Activated CD4-positive, alpha-beta T cell treated with anti-CD3 and anti-CD28 coated beads, Interleukin-2, amount 50 U/mL, for 48 hours (primary cell): Measurements from ENCODE around the gene DBNDD1.
"Not testable (repeated sequence)": the region's sequence is repeated elsewhere in the genome, so short reads cannot be mapped to it uniquely, and the experiment has no call there.

Source experiments
- DNase-seq, 2 experiments: peaks; one replicate each; pipeline ENCODE4 v3.0.0-alpha.2; 2020

DBNDD1 gene

GRCh38 chr16:89986600-89986999 is 32.7 kb downstream of the DBNDD1 start:
- DNase-seq: no peak

- no peak for DNase-seq
Measured at GRCh38 chr16:89985219-89985618, 34.0 kb downstream of the DBNDD1 start.

DNA sequence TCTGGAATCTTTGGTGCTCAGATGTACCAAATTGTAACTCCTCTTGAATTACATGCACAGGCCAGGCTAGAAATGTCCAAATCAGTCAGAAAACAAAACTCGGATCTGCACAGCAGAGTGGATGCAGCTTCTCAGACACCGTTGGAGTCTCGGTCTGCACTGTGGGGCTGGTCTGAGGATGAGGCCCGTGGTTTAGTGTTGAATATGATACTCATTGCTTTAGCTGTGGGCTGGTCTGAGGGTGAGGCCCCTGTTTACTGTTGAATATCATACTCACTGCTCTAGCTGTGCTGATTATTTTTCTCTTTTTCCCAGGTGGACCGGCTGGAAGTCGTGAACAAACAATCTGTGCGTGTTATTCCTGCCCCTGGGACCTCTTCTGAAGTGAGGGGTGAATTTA is 35.0 kb downstream of the DBNDD1 start:
- DNase-seq: no peak

DNA sequence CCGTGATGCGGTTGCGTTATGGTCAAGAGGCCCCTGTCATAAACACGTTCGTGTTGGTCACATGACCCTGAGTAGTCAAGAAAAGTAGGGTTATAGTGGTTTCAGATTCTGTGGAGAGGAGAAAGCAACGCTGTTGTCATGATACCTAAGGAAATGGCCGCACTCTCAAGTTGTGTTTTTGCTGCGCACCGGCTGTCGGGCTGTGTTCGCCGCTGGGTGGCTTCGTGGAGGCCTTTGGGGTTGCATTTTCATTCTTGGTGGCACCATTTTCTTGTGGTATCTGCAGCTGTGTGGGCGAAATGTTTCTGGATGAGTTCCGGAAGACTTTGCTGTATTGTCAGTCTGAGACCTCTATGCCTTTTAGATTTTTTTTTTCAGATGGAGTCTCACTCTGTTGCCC is 35.7 kb downstream of the DBNDD1 start:
- DNase-seq: peak; percentile 32 to 53

- DNase-seq: no peak
Measured at GRCh38 chr16:89982318-89982717, 36.9 kb downstream of the DBNDD1 start.

DNA sequence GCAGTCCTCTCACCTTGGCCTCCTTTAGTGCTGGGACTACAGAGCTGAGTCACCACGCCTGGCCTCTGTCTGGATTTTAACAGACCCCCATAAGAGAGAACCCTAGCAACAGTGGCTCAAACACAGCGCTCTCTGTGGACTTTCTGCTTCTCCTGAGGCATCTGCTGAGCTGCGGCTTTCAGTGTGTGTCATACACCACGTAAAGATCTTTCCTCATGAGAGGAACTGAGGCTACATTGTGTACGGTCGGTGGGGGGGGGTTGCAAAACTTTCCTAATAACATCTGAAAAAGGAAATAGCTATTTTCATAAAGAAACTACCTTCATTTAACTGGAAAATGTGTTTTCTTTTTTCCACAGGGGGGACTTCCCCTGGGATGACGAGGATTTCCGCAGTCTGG is 37.8 kb downstream of the DBNDD1 start:
- DNase-seq: peak; percentile 30 to 58

DNA sequence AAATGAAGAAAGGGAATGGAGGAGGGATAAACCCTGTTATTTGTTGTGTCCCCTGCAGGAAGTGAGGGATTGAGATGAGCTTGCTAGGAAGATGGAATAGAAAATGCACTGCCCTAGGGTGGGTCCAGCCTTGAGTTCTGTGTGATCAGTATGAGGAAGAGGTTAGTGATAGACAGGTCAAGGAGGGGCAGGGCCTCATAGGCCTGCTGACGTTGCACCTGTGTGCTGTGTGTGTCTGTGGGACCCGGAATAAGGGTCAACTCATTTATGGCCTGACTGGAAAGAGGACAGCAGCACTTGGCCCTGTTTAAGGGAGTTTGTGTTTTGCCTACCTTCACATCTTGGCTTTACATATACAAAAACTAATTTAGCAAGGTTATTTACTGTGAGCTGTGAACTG is 44.4 kb downstream of the DBNDD1 start:
- DNase-seq: no peak

DNA sequence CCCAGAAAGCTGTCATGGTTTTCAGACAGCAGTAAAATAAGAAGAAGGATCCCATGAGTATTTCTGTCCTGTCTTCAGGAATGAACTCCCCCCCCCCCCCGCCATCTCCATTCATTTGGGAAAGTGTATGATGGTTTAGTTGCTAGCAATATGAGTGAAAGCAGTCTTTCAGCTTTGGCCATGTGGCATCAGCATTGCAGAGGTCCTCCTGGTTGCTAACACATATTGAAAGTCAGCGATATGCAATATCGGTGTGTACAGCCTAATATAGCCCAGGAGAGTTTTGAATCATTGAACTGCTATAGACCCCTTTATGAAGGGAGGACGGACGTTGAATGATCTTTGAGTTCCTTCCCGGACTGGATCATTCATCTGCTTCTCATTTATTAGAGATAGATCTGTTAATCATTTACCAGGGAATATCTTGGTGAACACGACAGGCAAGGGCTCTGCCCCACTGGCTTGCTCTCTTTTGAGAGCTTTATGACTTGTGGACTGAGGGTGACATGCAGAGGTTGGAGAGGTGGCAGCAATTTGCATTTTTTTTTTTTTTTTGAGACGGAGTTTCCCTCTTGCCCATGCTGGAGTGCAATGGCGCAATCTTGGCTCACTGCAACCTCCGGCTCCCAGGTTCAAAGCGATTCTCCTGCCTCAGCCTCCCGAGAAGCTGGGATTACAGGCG is 45.5 kb downstream of the DBNDD1 start:
- DNase-seq: no peak

DNA sequence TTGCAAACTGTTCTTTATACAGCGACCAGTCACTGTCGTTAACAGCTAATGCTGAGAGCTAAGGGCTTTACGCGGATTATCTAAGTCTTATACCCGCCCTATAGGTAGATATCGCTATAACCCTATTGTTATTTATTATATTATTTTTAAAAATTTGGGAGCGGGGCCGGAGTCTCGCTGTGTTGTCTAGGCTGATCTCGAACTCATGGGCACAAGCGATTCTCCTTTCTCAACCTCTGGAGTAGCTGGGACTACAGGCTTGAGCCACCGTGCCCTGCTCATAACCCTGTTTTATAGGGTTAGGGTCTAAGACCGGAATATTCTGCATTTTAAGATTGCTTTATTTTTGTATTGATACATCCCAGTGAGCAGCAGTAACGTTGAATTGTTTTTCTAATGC is 46.0 kb downstream of the DBNDD1 start:
- no peak for DNase-seq

GRCh38 chr16:89972244-89973234 is 46.7 kb downstream of the DBNDD1 start:
- DNase-seq: peak; percentile 85 to 89

GRCh38 chr16:89971495-89972243 is 47.6 kb downstream of the DBNDD1 start:
- no peak for DNase-seq

- no peak for DNase-seq
Measured at GRCh38 chr16:89969741-89970410, 49.4 kb downstream of the DBNDD1 start.

GRCh38 chr16:89968074-89968473 is 51.2 kb downstream of the DBNDD1 start:
- DNase-seq: not testable (repeated sequence)

GRCh38 chr16:89967436-89967835 is 51.8 kb downstream of the DBNDD1 start:
- not testable (repeated sequence) for DNase-seq

DNA sequence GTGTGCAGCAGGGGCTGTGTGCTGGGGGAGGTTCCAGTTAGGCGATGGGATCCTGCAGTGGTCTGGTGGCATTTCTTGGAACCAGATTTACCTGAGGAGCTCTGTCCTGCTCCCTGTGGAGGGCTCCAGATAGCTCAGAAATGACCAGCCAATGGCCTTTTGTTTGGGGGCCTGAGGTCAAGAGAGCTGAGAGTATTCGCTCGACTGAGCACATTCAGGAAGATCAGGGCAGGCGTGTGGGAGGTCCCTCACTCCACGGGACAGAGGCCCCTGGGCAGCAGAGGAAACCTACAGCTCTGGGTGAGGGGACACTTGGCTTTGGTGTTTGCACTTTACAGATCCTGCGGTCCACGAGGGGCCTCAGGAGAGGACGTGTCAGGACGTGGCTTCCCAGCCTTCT is 52.5 kb downstream of the DBNDD1 start:
- DNase-seq: no peak

GRCh38 chr16:89965447-89966225 is 53.6 kb downstream of the DBNDD1 start:
- DNase-seq: no peak

- no peak for DNase-seq
Measured at GRCh38 chr16:89964201-89964600, 55.1 kb downstream of the DBNDD1 start.

DNA sequence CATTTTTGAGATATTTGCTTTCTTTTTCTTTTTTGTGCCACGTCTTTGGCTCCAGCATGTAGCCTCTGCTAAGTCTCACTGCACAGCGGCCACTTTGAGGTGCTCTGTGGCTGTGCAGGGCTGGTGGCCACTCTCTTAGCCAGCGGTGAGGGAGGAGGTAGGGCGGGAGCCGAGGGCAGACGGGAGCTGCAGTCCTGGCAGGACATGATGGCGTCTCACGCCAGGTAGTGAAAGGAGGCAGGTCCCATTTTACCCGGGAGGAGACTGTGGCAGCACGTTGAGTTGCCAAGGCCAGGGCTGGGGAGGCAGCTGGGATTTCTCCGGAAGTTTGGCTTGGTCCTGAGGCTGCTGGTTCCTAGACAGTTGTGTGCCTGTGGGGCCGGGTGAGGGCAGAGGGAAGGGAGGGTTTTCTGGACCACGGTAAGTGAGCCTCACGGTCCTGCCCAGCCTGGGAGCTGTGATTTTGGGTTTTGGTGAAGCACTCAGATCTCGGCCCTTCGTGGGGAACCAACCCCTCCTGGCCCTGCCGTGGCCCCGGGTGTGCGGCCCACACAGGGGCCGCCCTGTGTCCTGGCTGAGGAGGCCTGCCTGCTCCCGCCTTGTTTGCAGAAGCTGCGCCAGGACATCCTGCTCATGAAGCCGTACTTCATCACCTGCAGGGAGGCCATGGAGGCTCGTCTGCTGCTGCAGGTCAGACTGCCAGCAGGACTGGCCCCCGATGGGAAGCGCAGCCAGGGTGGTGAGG is 56.3 kb downstream of the DBNDD1 start:
- no peak for DNase-seq

DNA sequence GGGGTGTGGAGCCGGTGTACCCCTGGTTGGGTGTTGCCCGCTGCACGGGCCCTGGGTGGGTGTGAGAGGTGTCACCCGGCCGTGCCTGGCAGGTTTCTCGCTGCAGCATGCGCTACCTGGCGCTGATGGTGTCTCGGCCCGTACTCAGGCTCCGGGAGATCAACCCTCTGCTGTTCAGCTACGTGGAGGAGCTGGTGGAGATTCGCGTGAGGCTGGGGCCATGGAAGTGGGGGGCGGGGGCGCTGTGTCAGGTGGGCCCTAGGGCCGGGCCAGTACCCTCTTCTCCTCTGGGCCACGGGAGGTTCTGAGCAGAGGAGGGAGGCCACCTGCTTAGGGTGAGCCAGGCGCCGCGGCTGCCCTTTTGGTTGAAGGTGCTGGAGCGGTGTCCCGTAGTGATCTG is 57.3 kb downstream of the DBNDD1 start:
- no peak for DNase-seq

DNA sequence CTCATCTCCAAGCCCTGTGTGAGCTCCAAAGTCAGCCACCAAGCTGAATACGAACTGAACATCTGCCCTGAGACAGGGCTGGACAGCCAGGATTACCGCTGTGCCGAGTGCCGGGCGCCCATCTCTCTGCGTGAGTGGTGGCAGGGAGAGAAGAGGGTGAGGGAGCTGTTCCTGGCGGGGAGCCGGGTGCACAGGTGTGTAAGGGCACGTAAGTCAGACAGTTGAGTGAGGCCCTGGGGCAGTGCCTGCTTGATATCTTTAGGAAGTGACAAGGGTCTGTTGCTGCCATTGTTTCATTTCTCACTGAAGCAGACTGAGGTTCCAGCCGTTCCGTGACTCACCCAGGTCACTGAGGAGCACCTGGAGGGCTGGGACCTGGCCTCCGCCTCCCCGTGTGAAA is 58.3 kb downstream of the DBNDD1 start:
- no peak for DNase-seq

DNA sequence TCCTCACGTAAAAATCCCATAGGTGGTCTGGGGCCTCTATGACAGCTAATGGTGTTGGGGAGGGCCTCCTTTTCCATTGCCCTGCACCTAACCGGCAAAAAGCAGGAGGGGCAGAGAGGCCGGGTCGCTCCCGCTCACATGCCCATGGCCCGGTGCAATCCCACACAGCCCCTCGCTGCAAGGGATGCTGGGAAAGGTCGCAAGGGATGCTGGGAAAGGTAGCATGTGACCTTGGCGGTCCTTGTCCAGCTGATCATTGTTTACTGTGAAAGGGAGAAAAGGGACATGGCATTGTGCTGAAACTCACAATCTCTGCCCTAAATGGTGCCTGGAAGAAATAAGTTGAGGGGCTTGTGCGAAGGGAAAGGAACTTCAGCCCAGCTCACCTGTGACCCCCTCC is 60.7 kb downstream of the DBNDD1 start:
- no peak for DNase-seq
